GM21576 (cell line): ENCODE results near the gene PRR7.

ENCODE experiments used
- ATAC-seq: cut with Tn5 transposase; IDR thresholded peaks from one replicate; pipeline ENCODE4 v1.9.1; 2021; ENCODE audit warnings: mild to moderate bottlenecking, moderate library complexity; ENCODE audit not compliant: unreplicated experiment

Gene PRR7

GRCh38 chr5:177434942-177435738, 11.5 kb upstream of the PRR7 start:
- ATAC-seq: no peak

GRCh38 chr5:177435847-177436536, 10.6 kb upstream of the PRR7 start:
- ATAC-seq: no peak

DNA sequence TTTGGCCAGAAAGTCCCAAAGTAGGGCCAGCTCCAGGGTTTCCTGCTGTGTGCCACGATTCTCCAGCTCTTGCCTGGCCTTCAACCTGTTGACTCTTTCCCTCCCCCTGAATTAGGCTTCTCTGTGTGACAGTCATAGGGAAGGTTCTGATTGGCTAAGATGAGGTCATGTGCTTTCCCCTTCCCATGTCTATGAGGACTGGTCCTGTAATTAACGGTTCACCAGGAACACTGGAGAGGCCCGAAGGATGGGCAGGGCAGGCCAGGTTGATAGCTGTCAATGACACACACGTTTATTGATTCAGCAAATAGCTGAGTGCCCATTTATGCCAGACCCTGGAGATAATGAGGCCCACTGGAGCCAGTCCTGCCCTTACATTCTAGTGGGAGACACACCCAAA, 9.0 kb upstream of the PRR7 start:
- ATAC-seq: no peak

GRCh38 chr5:177438468-177438867, 8.1 kb upstream of the PRR7 start:
- no peak for ATAC-seq

DNA sequence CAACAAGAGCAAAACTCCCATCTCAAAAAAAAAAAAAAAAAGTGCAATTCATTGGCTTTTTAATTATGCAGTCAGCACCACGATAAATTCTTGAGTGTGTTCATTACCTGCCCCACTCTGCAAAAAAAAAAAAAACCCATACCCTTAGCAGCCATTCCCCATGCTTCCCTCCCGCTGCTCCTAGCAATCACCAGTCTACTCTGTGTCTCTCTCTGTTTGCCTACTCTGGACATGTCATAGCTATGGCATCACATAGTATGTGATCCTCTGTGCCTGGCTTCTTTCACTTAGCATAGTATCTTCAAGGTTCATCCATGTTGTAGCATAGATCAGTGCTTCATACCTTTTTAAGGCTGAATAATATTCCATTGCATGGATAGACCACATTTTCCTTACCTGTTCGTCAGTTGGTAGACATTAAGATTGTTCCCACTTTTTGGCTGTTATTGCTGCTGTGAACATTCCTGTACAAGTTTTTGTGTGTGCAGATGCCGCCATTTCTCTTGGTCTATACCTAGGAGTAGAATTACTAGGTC, 7.0 kb upstream of the PRR7 start:
- no peak for ATAC-seq

DNA sequence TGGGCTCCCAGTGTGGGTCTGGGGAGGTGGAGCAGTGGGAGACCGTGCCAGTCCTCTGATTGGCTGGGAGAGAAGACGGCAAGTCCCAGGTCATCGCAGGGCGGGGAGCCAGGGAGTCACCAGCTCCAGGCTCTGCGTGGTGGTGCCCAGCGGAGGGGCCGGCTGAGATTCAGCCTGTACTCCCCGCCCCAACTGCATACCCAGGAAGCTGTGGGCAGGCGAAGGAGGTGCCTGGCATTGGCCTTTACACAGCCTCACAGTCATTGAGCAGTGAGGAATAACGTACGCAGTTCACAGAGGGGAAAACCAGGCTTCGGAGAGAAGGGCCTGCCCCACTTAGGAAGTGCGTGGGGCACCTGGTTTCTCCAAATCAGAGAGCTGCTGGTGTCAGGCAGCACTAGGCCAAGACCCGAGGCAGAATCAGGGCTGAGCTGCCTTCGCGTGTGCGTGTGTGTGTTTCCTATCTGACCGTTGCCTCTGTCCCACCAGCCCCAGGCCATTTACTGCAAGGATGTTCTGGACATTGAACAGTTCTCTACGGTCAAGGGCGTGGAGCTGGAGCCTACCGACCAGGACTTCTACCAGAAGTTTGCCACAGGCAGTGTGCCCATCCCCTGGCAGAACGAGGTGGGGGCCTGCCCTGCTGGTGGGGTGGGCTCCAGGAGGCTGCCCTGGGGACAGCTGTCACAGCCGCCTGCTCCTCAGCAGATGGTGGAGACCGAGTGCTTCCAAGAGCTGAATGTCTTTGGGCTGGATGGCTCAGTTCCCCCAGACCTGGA, 6.2 kb upstream of the PRR7 start:
- ATAC-seq: no peak

GRCh38 chr5:177440990-177441780, 5.4 kb upstream of the PRR7 start:
- ATAC-seq: no peak

DNA sequence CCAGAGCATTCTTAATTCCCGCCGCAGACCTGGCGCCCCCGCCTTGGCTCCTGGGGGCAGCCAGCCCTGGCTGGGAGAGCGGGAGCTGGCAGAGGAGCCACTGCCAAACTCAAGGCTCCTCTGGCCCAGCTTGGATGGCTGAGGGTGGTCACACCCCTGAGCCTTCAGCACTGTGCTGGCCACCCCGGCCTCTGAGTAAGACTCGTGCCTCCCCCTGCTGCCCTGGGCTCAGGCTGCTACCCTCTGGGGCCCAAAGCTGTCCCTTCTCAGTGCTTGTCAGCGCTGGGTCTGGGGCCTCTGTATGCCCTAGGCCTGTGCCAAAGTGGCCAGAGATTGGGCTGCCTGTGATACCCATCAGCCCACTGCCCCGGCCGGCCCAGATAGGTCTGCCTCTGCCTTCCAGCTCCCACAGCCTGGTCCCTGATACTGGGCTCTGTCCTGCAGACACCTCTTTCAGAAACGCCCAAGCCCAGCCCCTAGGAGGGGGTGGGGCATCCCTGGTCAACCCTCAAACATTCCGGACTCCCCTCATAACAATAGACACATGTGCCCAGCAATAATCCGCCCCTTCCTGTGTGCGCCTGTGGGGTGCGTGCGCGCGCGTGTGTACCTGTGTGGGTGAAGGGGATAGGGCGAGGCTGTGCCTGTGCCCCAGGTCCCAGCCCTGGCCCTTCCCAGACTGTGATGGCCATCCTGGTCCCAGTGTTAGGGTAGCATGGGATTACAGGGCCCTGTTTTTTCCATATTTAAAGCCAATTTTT, 4.4 kb upstream of the PRR7 start:
- no peak for ATAC-seq

GRCh38 chr5:177443144-177443983, 3.2 kb upstream of the PRR7 start:
- ATAC-seq: no peak

- no peak for ATAC-seq
These were observed 2.2 kb upstream of the PRR7 start for GRCh38 chr5:177444106-177445051.

- ATAC-seq: no peak
These were observed 1.3 kb upstream of the PRR7 start for GRCh38 chr5:177445052-177445916.

DNA sequence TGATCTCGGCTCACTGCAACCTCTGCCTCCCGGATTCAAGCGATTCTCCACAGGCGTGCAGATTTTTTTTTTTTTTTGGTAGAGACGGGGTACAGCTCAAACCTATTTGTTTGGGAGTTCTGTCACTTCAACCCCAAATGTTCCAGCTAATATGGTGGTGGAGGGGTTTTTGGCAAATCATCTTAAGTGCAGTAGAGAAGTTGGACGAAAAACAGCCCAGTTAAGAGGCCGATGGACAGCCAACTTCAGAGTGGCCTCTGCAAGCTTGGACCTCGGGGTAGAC, 756 bp upstream of the PRR7 start:
- no peak for ATAC-seq

- ATAC-seq: peak; percentile 29
These were observed 524 bp downstream of the PRR7 start for GRCh38 chr5:177447066-177447610.

- no peak for ATAC-seq
These were observed 1.1 kb downstream of the PRR7 start for GRCh38 chr5:177447611-177448243.

- no peak for ATAC-seq
These were observed 1.8 kb downstream of the PRR7 start for GRCh38 chr5:177448244-177448950.
